GM23338 (cell line): ENCODE measurements around the gene KLHL6.

ENCODE experiments used
- CTCF ChIP-seq, 2 experiments: fragments of 200-600 bp in 1 of 2; sonication (generic) in 1 of 2; conservative IDR thresholded peaks; 2 replicates each; pipeline versions ENCODE4 v1.5.1 to v1.6.1; 2016 to 2017; ENCODE audit warnings: antibody characterized with exemption in 2 of 2, low read depth in 2 of 2, mild to moderate bottlenecking in 2 of 2, moderate library complexity in 1 of 2
- EZH2 ChIP-seq: fragments of 200-600 bp; sonication (generic); IDR thresholded peaks from one replicate; pipeline ENCODE4 v1.8.0; 2017; ENCODE audit warnings: antibody characterized with exemption, mild to moderate bottlenecking, low read depth; ENCODE audit not compliant: unreplicated experiment
- EZH2phosphoT487 ChIP-seq: fragments of 200-600 bp; sonication (generic); IDR thresholded peaks from one replicate; pipeline ENCODE4 v1.8.1; 2018; ENCODE audit warnings: antibody characterized with exemption; ENCODE audit not compliant: unreplicated experiment
- POLR2AphosphoS5 ChIP-seq: IDR thresholded peaks from 2 replicates; pipeline ENCODE4 v1.6.1; 2016; ENCODE audit warnings: antibody characterized with exemption, low read depth
- REST ChIP-seq: IDR thresholded peaks from one replicate; pipeline ENCODE4 v1.6.1; 2018; ENCODE audit warnings: antibody characterized with exemption; ENCODE audit not compliant: unreplicated experiment
- ZNF331 ChIP-seq: fragments of 250-450 bp; sonication (Bioruptor Pico); IDR thresholded peaks from 2 replicates; pipeline ENCODE4 v1.5.0; 2020; ENCODE audit warnings: low read depth, mild to moderate bottlenecking, moderate library complexity

- no peak for TF ChIP-seq POLR2AphosphoS5
- no peak for TF ChIP-seq CTCF (conservative IDR thresholded peaks at IDR 0.05; ENCODE audit: low read depth in 2 of 2)
- TF ChIP-seq EZH2phosphoT487, result no peak
- TF ChIP-seq ZNF331, result no peak
- no peak for TF ChIP-seq EZH2
- TF ChIP-seq REST, result no peak
Measured at GRCh38 chr3:183537295-183537730, 18.2 kb downstream of the KLHL6 start.
